Mesenchymal stem cell (in vitro differentiated cells and primary cell): ENCODE measurements around the gene PDE11A.

Source experiments
- DNase-seq: peaks from one replicate; pipeline ENCODE4 v3.0.0-alpha.2; 2013
- H2AFZ ChIP-seq: one replicate; pipeline ENCODE4 v1.6.1; 2013; ENCODE audit warnings: low read depth, mild to moderate bottlenecking, control low read depth, inconsistent platforms, low read length, moderate library complexity
- H2AK5ac ChIP-seq: 2 replicates; pipeline ENCODE4 v1.6.1; 2013; ENCODE audit warnings: low read length, moderate library complexity, mild to moderate bottlenecking, inconsistent platforms; ENCODE audit not compliant: severe bottlenecking
- H2BK120ac ChIP-seq: one replicate; pipeline ENCODE4 v1.6.1; 2013; ENCODE audit warnings: low read depth, mild to moderate bottlenecking, inconsistent platforms, low read length, moderate library complexity
- H2BK12ac ChIP-seq, 2 experiments: one replicate each; pipeline ENCODE4 v1.6.1; 2013; ENCODE audit warnings: inconsistent platforms in 2 of 2, low read length in 2 of 2, mild to moderate bottlenecking in 2 of 2, moderate library complexity in 2 of 2, control low read depth in 1 of 2
- H2BK15ac ChIP-seq: one replicate; pipeline ENCODE4 v1.6.1; 2013; ENCODE audit warnings: mild to moderate bottlenecking, low read depth, inconsistent platforms; ENCODE audit not compliant: poor library complexity, severe bottlenecking
- H2BK5ac ChIP-seq: 2 replicates; pipeline ENCODE4 v1.6.1; 2013; ENCODE audit warnings: low read depth, mild to moderate bottlenecking, low read length, control low read depth, inconsistent platforms; ENCODE audit not compliant: poor library complexity, severe bottlenecking
- H3K14ac ChIP-seq, 2 experiments: one replicate each; pipeline ENCODE4 v1.6.1; 2013; ENCODE audit warnings: inconsistent platforms in 2 of 2, low read length in 2 of 2, control low read depth in 1 of 2, mild to moderate bottlenecking in 1 of 2, moderate library complexity in 1 of 2
- H3K18ac ChIP-seq, 2 experiments: one replicate each; pipeline ENCODE4 v1.6.1; 2013; ENCODE audit warnings: inconsistent platforms in 2 of 2, low read length in 2 of 2, control low read depth in 1 of 2, low read depth in 1 of 2, mild to moderate bottlenecking in 1 of 2
- H3K23ac ChIP-seq, 2 experiments: one replicate each; pipeline ENCODE4 v1.6.1; 2013; ENCODE audit warnings: inconsistent platforms in 2 of 2, low read length in 2 of 2, mild to moderate bottlenecking in 2 of 2, moderate library complexity in 2 of 2, control low read depth in 1 of 2
- H3K27ac ChIP-seq: 2 replicates; pipeline ENCODE4 v1.5.1; 2013; ENCODE audit warnings: mild to moderate bottlenecking, moderate library complexity, low read length, control low read depth, inconsistent platforms; ENCODE audit not compliant: poor library complexity, severe bottlenecking
- H3K27me3 ChIP-seq, 2 experiments: 2 replicates each; pipeline versions ENCODE4 v1.6.1 to v1.7.0; 2013; ENCODE audit warnings: low read length in 2 of 2, mild to moderate bottlenecking in 2 of 2, moderate library complexity in 2 of 2, control low read depth in 1 of 2, inconsistent platforms in 1 of 2; ENCODE audit not compliant: control insufficient read depth in 1 of 2, insufficient read depth in 1 of 2
- H3K36me3 ChIP-seq, 2 experiments: 2 replicates each; pipeline versions ENCODE4 v1.6.1 to v1.7.0; 2013; ENCODE audit warnings: low read length in 2 of 2, control low read depth in 1 of 2, inconsistent platforms in 1 of 2, low read depth in 1 of 2, mild to moderate bottlenecking in 1 of 2; ENCODE audit not compliant: insufficient read depth in 2 of 2, control insufficient read depth in 1 of 2
- H3K4ac ChIP-seq, 2 experiments: one replicate each; pipeline ENCODE4 v1.6.1; 2013; ENCODE audit warnings: inconsistent platforms in 2 of 2, low read length in 2 of 2, mild to moderate bottlenecking in 2 of 2, moderate library complexity in 2 of 2, control low read depth in 1 of 2, low read depth in 1 of 2
- H3K4me1 ChIP-seq: 2 replicates; pipeline ENCODE4 v1.6.1; 2013; ENCODE audit warnings: low read depth, low read length, control low read depth; ENCODE audit not compliant: control insufficient read depth, insufficient read depth
- H3K4me2 ChIP-seq: 2 replicates; pipeline ENCODE4 v1.6.1; 2013; ENCODE audit warnings: low read length, mild to moderate bottlenecking, inconsistent platforms; ENCODE audit not compliant: poor library complexity, severe bottlenecking
- H3K4me3 ChIP-seq, 2 experiments: 2 replicates each; pipeline versions ENCODE4 v1.5.1 to v1.7.0; 2013; ENCODE audit warnings: low read length in 2 of 2, mild to moderate bottlenecking in 2 of 2, control low read depth in 1 of 2, low read depth in 1 of 2; ENCODE audit not compliant: insufficient read depth in 1 of 2
- H3K79me1 ChIP-seq: replicated peaks from 2 replicates; pipeline ENCODE4 v1.6.1; 2013; ENCODE audit warnings: mild to moderate bottlenecking, control low read depth, low read length, inconsistent platforms; ENCODE audit not compliant: poor library complexity, severe bottlenecking
- H3K9ac ChIP-seq: 2 replicates; pipeline ENCODE4 v1.7.0; 2013; ENCODE audit warnings: mild to moderate bottlenecking, low read length, moderate library complexity
- H3K9me3 ChIP-seq: 2 replicates; pipeline ENCODE4 v1.7.0; 2013; ENCODE audit warnings: mild to moderate bottlenecking, low read length; ENCODE audit not compliant: control insufficient read depth
- H4K8ac ChIP-seq: one replicate; pipeline ENCODE4 v1.6.1; 2013; ENCODE audit warnings: inconsistent platforms, mild to moderate bottlenecking, low read length, moderate library complexity
- H4K91ac ChIP-seq: one replicate; pipeline ENCODE4 v1.6.1; 2013; ENCODE audit warnings: mild to moderate bottlenecking, low read length, inconsistent platforms
- WGBS: methylation state at CpG from one replicate; pipeline ENCODE4 v1.1.7; 2013; ENCODE audit warnings: mixed read lengths; 5-methylcytosine and 5-hydroxymethylcytosine counted together

The PDE11A gene

GRCh38 chr2:177905640-177906039 lies 166.9 kb downstream of the PDE11A start:
- H2AFZ ChIP-seq: no peak overlapping the region
- H2AK5ac ChIP-seq: no peak overlapping the region
- 95% methylated on average over 2 of the region's 2 CpGs for WGBS
- no peak overlapping the region for H3K23ac ChIP-seq
- H3K27ac ChIP-seq: no peak overlapping the region
- no peak for DNase-seq
- no peak overlapping the region for H3K4me3 ChIP-seq
- H3K79me1 ChIP-seq: no peaks in the 10 kb centered on the region
- no peak overlapping the region for H2BK12ac ChIP-seq
- no peak overlapping the region for H3K9ac ChIP-seq
- H3K4me2 ChIP-seq: no peak overlapping the region
- H4K91ac ChIP-seq: no peak overlapping the region
- no peak overlapping the region for H3K4ac ChIP-seq
- H3K36me3 ChIP-seq: no peaks in the 10 kb centered on the region
- H3K9me3 ChIP-seq: no peaks in the 10 kb centered on the region
- H2BK5ac ChIP-seq: no peak overlapping the region
- H3K14ac ChIP-seq: no peak overlapping the region
- H3K27me3 ChIP-seq: no peaks in the 10 kb centered on the region
- no peak overlapping the region for H2BK15ac ChIP-seq
- no peak overlapping the region for H2BK120ac ChIP-seq
- H3K18ac ChIP-seq: no peak overlapping the region
- H3K4me1 ChIP-seq: no peaks in the 10 kb centered on the region
- no peak overlapping the region for H4K8ac ChIP-seq

- no peak overlapping the region for H4K8ac ChIP-seq
- H2BK5ac ChIP-seq: no peak overlapping the region
- no peaks in the 10 kb centered on the region for H3K9me3 ChIP-seq
- no peak overlapping the region for H2BK120ac ChIP-seq
- no peaks in the 10 kb centered on the region for H3K27me3 ChIP-seq
- H3K18ac ChIP-seq: no peak overlapping the region
- H3K14ac ChIP-seq: peak overlapping the region in 1 of 2 experiments; percentile 47
- no peaks in the 10 kb centered on the region for H3K4me1 ChIP-seq
- no peak overlapping the region for H3K4me3 ChIP-seq
- H3K4me2 ChIP-seq: no peak overlapping the region
- 70% methylated on average over 2 of the region's 2 CpGs for WGBS
- no peak overlapping the region for H2BK15ac ChIP-seq
- H3K4ac ChIP-seq: no peak overlapping the region
- no peak overlapping the region for H3K27ac ChIP-seq
- no peaks in the 10 kb centered on the region for H3K36me3 ChIP-seq
- H2BK12ac ChIP-seq: no peak overlapping the region
- no peak overlapping the region for H4K91ac ChIP-seq
- no peak overlapping the region for H2AK5ac ChIP-seq
- no peak overlapping the region for H3K9ac ChIP-seq
- no peak overlapping the region for H2AFZ ChIP-seq
- DNase-seq: no peak
- no peaks in the 10 kb centered on the region for H3K79me1 ChIP-seq
- H3K23ac ChIP-seq: no peak overlapping the region
Observed at GRCh38 chr2:177902395-177903163, 170.0 kb downstream of the PDE11A start.

GRCh38 chr2:177900082-177900481 lies 172.5 kb downstream of the PDE11A start:
- H3K27me3 ChIP-seq: no peaks in the 10 kb centered on the region
- H4K91ac ChIP-seq: no peak overlapping the region
- no peaks in the 10 kb centered on the region for H3K79me1 ChIP-seq
- H3K4ac ChIP-seq: no peak overlapping the region
- H3K27ac ChIP-seq: no peak overlapping the region
- no peak overlapping the region for H3K4me2 ChIP-seq
- H2BK12ac ChIP-seq: no peak overlapping the region
- no peak overlapping the region for H3K14ac ChIP-seq
- no peak overlapping the region for H2BK120ac ChIP-seq
- no peaks in the 10 kb centered on the region for H3K9me3 ChIP-seq
- H3K18ac ChIP-seq: no peak overlapping the region
- H3K36me3 ChIP-seq: no peaks in the 10 kb centered on the region
- no peaks in the 10 kb centered on the region for H3K4me1 ChIP-seq
- H3K9ac ChIP-seq: no peak overlapping the region
- H3K4me3 ChIP-seq: no peak overlapping the region
- H2AK5ac ChIP-seq: no peak overlapping the region
- H2AFZ ChIP-seq: no peak overlapping the region
- H2BK15ac ChIP-seq: no peak overlapping the region
- no peak for DNase-seq
- H3K23ac ChIP-seq: no peak overlapping the region
- no peak overlapping the region for H2BK5ac ChIP-seq
- H4K8ac ChIP-seq: no peak overlapping the region

- Histone ChIP-seq H2BK15ac (no peak overlapping the region), H3K27ac (no peak overlapping the region), H3K4me1 (no peaks in the 10 kb centered on the region), H3K14ac (no peak overlapping the region), H3K9ac (no peak overlapping the region), H3K4me2 (no peak overlapping the region), H2AFZ (no peak overlapping the region), H2BK120ac (no peak overlapping the region), H3K18ac (peak overlapping the region in 1 of 2 experiments; percentile 7), H3K36me3 (no peaks in the 10 kb centered on the region), H4K91ac (no peak overlapping the region), H2BK5ac (no peak overlapping the region), H3K79me1 (no peaks in the 10 kb centered on the region), H3K23ac (no peak overlapping the region), H3K4ac (no peak overlapping the region), H3K4me3 (no peak overlapping the region), H2AK5ac (no peak overlapping the region), H3K27me3 (no peaks in the 10 kb centered on the region), H2BK12ac (no peak overlapping the region), H4K8ac (no peak overlapping the region), H3K9me3 (no peaks in the 10 kb centered on the region)
- 81% methylated on average over 5 of the region's 5 CpGs for WGBS
- DNase-seq: no peak
Observed at GRCh38 chr2:177897278-177897677, 175.3 kb downstream of the PDE11A start.
